CD4-positive, CD25-positive, alpha-beta regulatory T cell (primary cell): ENCODE results near the gene RPGR. TPM values are rescaled to one million over a fixed set of nuclear protein-coding genes. Genes with fewer than 3 reads are reported as not detected.

Experiments
- ATAC-seq, 2 donors: fragments of 150-1000 bp; cut with Tn5 transposase; one replicate each; pipeline ENCODE4 v1.10.0; 2021; ENCODE audit warnings: low read depth in 2 of 2, moderate number of reproducible peaks in 2 of 2, moderate library complexity in 1 of 2
- DNase-seq, 3 donors: peaks; one replicate each; pipeline versions ENCODE4 v3.0.0 to v3.0.0-alpha.2; 2012 to 2022; ENCODE audit warnings: mixed read lengths in 1 of 3
- H3K27ac ChIP-seq: one replicate; pipeline ENCODE4 v1.7.0; 2013; ENCODE audit warnings: mild to moderate bottlenecking, low read length; ENCODE audit not compliant: insufficient read depth, poor library complexity, severe bottlenecking
- H3K27me3 ChIP-seq: one replicate; pipeline ENCODE4 v1.7.0; 2013; ENCODE audit warnings: low read length; ENCODE audit not compliant: control insufficient read depth, insufficient read depth
- H3K36me3 ChIP-seq: one replicate; pipeline ENCODE4 v1.7.0; 2013; ENCODE audit warnings: mild to moderate bottlenecking, low read length, moderate library complexity; ENCODE audit not compliant: control insufficient read depth, insufficient read depth
- H3K4me1 ChIP-seq: 2 replicates; pipeline ENCODE4 v1.7.0; 2013; ENCODE audit warnings: mild to moderate bottlenecking, low read length; ENCODE audit not compliant: insufficient read depth, control insufficient read depth, poor library complexity, severe bottlenecking
- H3K4me3 ChIP-seq: one replicate; pipeline ENCODE4 v1.7.0; 2013; ENCODE audit warnings: low read depth, mild to moderate bottlenecking, low read length, moderate library complexity
- H3K9me3 ChIP-seq, 2 experiments: 1 replicate in 1 of 2; 2 replicates in 1 of 2; pipeline ENCODE4 v1.7.0; 2013; ENCODE audit warnings: low read length in 2 of 2, mild to moderate bottlenecking in 1 of 2, moderate library complexity in 1 of 2; ENCODE audit not compliant: control insufficient read depth in 2 of 2
- H3K27ac Mint-ChIP-seq, 3 donors: one replicate each; pipeline ENCODE4 v1.8.0; 2020 to 2022; ENCODE audit warnings: mild to moderate bottlenecking in 3 of 3, mixed read lengths in 3 of 3, moderate library complexity in 2 of 3
- H3K27me3 Mint-ChIP-seq: one replicate; pipeline ENCODE4 v1.8.0; 2022; ENCODE audit warnings: mild to moderate bottlenecking, mixed read lengths
- H3K36me3 Mint-ChIP-seq: one replicate; pipeline ENCODE4 v1.8.0; 2020; ENCODE audit warnings: mixed read lengths
- H3K4me1 Mint-ChIP-seq, 4 donors: one replicate each; pipeline ENCODE4 v1.8.0; 2020 to 2022; ENCODE audit warnings: mixed read lengths in 4 of 4, mild to moderate bottlenecking in 1 of 4
- H3K4me3 Mint-ChIP-seq, 4 donors: one replicate each; pipeline ENCODE4 v1.8.0; 2020 to 2022; ENCODE audit warnings: mild to moderate bottlenecking in 4 of 4, mixed read lengths in 4 of 4, moderate library complexity in 3 of 4
- H3K9me3 Mint-ChIP-seq, 7 donors: one replicate each; pipeline ENCODE4 v1.8.0; 2020 to 2022; ENCODE audit warnings: mixed read lengths in 7 of 7, mild to moderate bottlenecking in 3 of 7, moderate library complexity in 2 of 7
- polyA plus RNA-seq, 4 donors: library from polyadenylated mRNA; unstranded; fragments of 300-500 nt; fragmentation: Illumina TruSeq; gene quantifications; one replicate each; pipeline ENCODE4 v1.2.3, GENCODE V29; 2021
- total RNA-seq: library from RNA; stranded (reverse); gene quantifications from one replicate; pipeline ENCODE4 v1.2.3, GENCODE V29; 2022

RPGR gene
- total and polyA plus RNA-seq, 5 donors from 2014 or later: 3.8 to 18.1 (median 4.9) TPM

DNA sequence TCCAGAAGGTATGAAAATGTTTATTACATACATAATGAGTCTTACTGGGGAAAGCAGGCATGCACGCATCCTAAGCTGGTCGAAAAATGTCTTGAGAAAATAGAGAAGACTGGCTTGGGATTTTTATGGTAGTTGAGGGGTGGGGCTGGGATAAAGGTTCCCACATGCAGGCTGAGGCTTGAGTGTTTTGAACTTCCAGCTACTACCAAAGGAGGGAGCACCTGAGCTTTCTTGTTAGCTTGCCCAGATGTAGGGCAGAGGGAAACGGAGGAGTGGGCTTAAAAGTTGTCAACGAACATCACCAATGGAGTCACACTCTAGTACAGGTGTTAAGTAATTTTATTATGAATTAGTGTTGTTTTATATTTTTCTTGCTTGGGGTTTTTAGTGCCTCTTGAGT lies 67.1 kb downstream of the RPGR start:
- peaks cover 5% of the 10 kb centered on the region for H3K27me3 Mint-ChIP-seq
- Histone ChIP-seq H3K9me3 (no peaks in the 10 kb centered on the region), H3K36me3 (no peaks in the 10 kb centered on the region), H3K4me1 (no peaks in the 10 kb centered on the region), H3K27ac (no peak overlapping the region), H3K4me3 (no peak overlapping the region), H3K27me3 (no peaks in the 10 kb centered on the region)
- DNase-seq (no peak), ATAC-seq (no peak)
- H3K27ac Mint-ChIP-seq: no peak overlapping the region
- no peaks in the 10 kb centered on the region for H3K9me3 Mint-ChIP-seq
- no peaks in the 10 kb centered on the region for H3K4me1 Mint-ChIP-seq
- no peaks in the 10 kb centered on the region for H3K36me3 Mint-ChIP-seq
- H3K4me3 Mint-ChIP-seq: no peak overlapping the region

DNA sequence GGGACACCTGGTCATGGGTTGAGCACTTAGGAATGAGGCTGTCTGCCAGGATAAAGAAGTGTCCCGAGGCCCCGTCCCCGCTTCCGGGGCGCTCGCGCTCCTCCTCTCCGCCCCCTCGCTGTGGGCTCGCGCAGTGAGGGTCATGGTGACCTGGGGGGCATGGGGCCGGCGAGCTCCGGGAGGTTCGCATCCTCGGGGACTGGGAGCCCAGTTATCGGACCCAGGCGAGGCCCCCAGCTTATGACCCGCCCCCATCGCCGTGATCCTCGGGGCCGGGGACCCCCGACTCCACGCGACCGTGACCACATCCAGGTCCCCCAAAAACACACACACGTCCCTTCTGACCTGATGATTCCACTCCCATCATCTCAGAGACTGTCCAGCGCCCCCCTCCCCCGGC lies 71.3 kb downstream of the RPGR start:
- ATAC-seq (no peak), DNase-seq (no peak)

GRCh38 chrX:38249965-38250364 lies 77.3 kb downstream of the RPGR start:
- DNase-seq: no peak
- H3K4me1 ChIP-seq: no peaks in the 10 kb centered on the region
- H3K9me3 Mint-ChIP-seq: peaks cover 0 to 5% (median 0%) of the 10 kb centered on the region in 7 donors
- no peaks in the 10 kb centered on the region for H3K36me3 Mint-ChIP-seq
- H3K4me1 Mint-ChIP-seq: no peaks in the 10 kb centered on the region
- no peak overlapping the region for H3K27ac Mint-ChIP-seq
- no peaks in the 10 kb centered on the region for H3K9me3 ChIP-seq
- peaks cover 5% of the 10 kb centered on the region for H3K27me3 Mint-ChIP-seq
- H3K36me3 ChIP-seq: no peaks in the 10 kb centered on the region
- ATAC-seq: no peak
- H3K4me3 Mint-ChIP-seq: no peak overlapping the region
- no peaks in the 10 kb centered on the region for H3K27me3 ChIP-seq
- no peak overlapping the region for H3K4me3 ChIP-seq
- H3K27ac ChIP-seq: no peak overlapping the region

More for the DNA sequence above, 71.3 kb downstream of the RPGR start:
- Mint-ChIP-seq H3K4me1 (no peaks in the 10 kb centered on the region), H3K4me3 (no peak overlapping the region), H3K27ac (no peak overlapping the region), H3K27me3 (peaks cover 10% of the 10 kb centered on the region), H3K9me3 (peaks cover 0 to 3% (median 0%) of the 10 kb centered on the region in 7 donors), H3K36me3 (no peaks in the 10 kb centered on the region)
- H3K36me3 ChIP-seq: no peaks in the 10 kb centered on the region
- no peaks in the 10 kb centered on the region for H3K9me3 ChIP-seq
- H3K27ac ChIP-seq: no peak overlapping the region
- H3K27me3 ChIP-seq: no peaks in the 10 kb centered on the region
- no peaks in the 10 kb centered on the region for H3K4me1 ChIP-seq
- H3K4me3 ChIP-seq: no peak overlapping the region

DNA sequence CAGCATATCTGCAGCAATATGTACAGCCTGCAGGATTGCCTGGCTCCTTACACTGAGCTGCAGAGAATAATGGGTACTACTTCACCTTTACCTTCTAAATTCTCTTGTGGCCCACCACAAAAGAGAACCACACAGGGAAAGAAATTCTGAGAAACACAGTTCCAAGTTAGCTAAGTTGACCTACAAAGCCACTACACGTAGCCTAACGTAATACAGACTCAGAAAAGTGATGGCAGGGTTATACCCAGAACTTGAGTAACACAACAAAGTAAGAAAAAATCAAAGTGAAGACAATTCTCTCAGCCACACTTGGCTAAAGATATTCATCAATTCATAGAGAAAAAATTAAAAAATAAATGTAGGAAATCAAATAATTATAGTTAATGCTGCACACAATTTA lies 80.3 kb downstream of the RPGR start:
- no peaks in the 10 kb centered on the region for H3K36me3 Mint-ChIP-seq
- H3K9me3 Mint-ChIP-seq: peaks cover 0 to 5% (median 0%) of the 10 kb centered on the region in 7 donors
- H3K27ac ChIP-seq: no peak overlapping the region
- ATAC-seq (no peak), DNase-seq (peak in 1 of 3 donors; percentile 9)
- no peaks in the 10 kb centered on the region for H3K4me1 Mint-ChIP-seq
- no peaks in the 10 kb centered on the region for H3K4me1 ChIP-seq
- H3K4me3 ChIP-seq: no peak overlapping the region
- H3K27ac Mint-ChIP-seq: no peak overlapping the region
- no peak overlapping the region for H3K4me3 Mint-ChIP-seq
- H3K9me3 ChIP-seq: no peaks in the 10 kb centered on the region
- H3K27me3 ChIP-seq: no peaks in the 10 kb centered on the region
- no peaks in the 10 kb centered on the region for H3K27me3 Mint-ChIP-seq
- H3K36me3 ChIP-seq: no peaks in the 10 kb centered on the region

DNA sequence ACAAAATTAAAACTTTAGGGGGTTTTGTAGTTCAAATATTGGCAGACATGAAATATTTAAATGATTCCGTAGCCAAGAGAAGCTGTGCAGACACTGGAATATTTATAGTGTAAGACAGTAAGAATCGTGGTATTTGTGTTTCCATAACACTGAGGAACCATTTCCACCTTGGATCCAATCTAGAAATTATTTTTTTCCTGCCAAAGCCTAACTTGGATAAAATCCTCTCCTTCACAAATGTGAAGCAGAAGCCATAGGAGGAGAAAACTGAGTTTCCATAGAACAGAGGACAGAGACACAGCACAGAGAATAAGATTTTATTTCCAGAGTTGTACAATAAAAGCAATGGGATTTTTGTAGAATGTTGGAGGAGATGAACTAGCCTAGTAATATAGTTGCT lies 86.8 kb downstream of the RPGR start:
- H3K27me3 Mint-ChIP-seq: peaks cover 4% of the 10 kb centered on the region
- ATAC-seq (no peak), DNase-seq (no peak)
- H3K4me3 ChIP-seq: no peak overlapping the region
- no peak overlapping the region for H3K4me3 Mint-ChIP-seq
- no peaks in the 10 kb centered on the region for H3K36me3 Mint-ChIP-seq
- H3K27ac Mint-ChIP-seq: no peak overlapping the region
- H3K36me3 ChIP-seq: no peaks in the 10 kb centered on the region
- no peaks in the 10 kb centered on the region for H3K27me3 ChIP-seq
- H3K4me1 Mint-ChIP-seq: no peaks in the 10 kb centered on the region
- no peak overlapping the region for H3K27ac ChIP-seq
- no peaks in the 10 kb centered on the region for H3K9me3 ChIP-seq
- H3K9me3 Mint-ChIP-seq: peaks cover 0 to 3% (median 0%) of the 10 kb centered on the region in 7 donors
- no peaks in the 10 kb centered on the region for H3K4me1 ChIP-seq

DNA sequence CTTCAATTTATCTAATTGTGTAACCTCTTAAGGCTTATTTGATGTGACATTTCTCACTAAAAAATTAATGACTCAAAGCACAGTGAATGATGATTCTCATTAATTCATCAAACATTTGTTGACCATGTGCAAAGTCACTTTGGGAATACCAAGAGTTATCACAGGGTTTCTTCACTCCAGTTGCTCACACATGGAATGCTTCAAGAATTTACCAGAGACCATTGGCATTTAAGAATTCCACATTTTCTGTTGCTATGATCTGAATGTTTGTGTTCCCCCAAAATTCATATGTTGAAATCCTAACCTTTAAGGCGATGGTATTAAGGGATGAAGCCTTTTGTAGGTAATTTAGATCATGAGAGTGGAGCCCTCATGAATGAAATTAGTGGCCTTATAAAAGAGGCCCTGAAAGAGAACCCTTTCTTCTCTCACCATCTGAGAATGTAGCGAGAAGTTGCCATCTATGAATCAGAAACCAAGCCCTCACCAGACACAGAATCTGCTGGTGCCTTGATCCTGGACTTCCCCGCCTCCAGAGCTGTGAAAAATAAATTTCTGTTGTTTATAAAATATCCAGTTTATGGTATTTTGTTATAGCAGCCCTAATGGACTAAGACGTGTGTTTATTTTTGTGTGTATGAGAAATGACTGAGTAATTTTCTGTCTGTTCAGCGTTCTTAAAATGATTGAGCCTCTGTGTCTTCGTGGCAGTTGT lies 90.3 kb downstream of the RPGR start:
- Histone ChIP-seq H3K36me3 (no peaks in the 10 kb centered on the region), H3K4me1 (no peaks in the 10 kb centered on the region), H3K27me3 (no peaks in the 10 kb centered on the region), H3K4me3 (no peak overlapping the region), H3K9me3 (no peaks in the 10 kb centered on the region), H3K27ac (no peak overlapping the region)
- Mint-ChIP-seq H3K27me3 (peaks cover 4% of the 10 kb centered on the region), H3K27ac (no peak overlapping the region), H3K9me3 (peaks cover 0 to 3% (median 0%) of the 10 kb centered on the region in 7 donors), H3K36me3 (no peaks in the 10 kb centered on the region), H3K4me3 (no peak overlapping the region), H3K4me1 (no peaks in the 10 kb centered on the region)
- no peak for DNase-seq
- ATAC-seq: no peak

GRCh38 chrX:38233891-38234667 lies 93.2 kb downstream of the RPGR start:
- no peaks in the 10 kb centered on the region for H3K4me1 ChIP-seq
- no peak overlapping the region for H3K4me3 Mint-ChIP-seq
- H3K27ac Mint-ChIP-seq: no peak overlapping the region
- H3K4me3 ChIP-seq: no peak overlapping the region
- H3K27me3 Mint-ChIP-seq: peaks cover 4% of the 10 kb centered on the region
- H3K9me3 Mint-ChIP-seq: no peaks in the 10 kb centered on the region
- H3K36me3 ChIP-seq: no peaks in the 10 kb centered on the region
- H3K4me1 Mint-ChIP-seq: no peaks in the 10 kb centered on the region
- no peaks in the 10 kb centered on the region for H3K36me3 Mint-ChIP-seq
- H3K27me3 ChIP-seq: no peaks in the 10 kb centered on the region
- ATAC-seq (no peak), DNase-seq (no peak)
- H3K27ac ChIP-seq: no peak overlapping the region
- no peaks in the 10 kb centered on the region for H3K9me3 ChIP-seq
